22Rv1 (cell line): ENCODE measurements around the gene HPS5.
"Not testable (repeated sequence)": the region's sequence is repeated elsewhere in the genome, so short reads cannot be mapped to it uniquely, and the experiment has no call there.

ENCODE experiments used
- ZFX ChIP-seq: fragments of 450-650 bp; IDR thresholded peaks from 2 replicates; pipeline ENCODE4 v1.6.1; 2017; ENCODE audit warnings: antibody characterized with exemption, borderline replicate concordance
- TF ChIP-seq, protein P1 (sequence below): fragments of 450-650 bp; IDR thresholded peaks from 2 replicates; pipeline ENCODE4 v1.5.1; 2017; ENCODE audit warnings: mild to moderate bottlenecking

DNA sequence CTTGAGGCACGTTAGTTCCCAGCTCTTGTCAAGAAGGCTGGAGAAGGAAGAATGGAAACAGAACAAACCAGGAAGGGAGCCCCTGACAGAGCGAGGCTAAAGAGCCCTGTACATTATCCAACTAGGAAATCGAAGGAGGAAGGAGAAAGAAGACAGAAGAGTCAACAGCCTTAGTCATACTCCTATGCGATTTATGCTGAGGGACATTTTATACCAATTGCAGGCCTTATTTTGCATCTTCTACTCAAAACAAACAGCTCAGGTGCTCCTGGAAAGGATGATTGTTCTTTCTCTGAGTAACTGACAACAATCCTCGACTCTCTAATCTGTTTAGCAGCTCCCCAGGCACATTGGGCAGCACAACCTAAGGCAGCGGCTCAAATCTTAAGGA, 74.8 kb downstream of the HPS5 start:
- TF ChIP-seq, protein P1, sequence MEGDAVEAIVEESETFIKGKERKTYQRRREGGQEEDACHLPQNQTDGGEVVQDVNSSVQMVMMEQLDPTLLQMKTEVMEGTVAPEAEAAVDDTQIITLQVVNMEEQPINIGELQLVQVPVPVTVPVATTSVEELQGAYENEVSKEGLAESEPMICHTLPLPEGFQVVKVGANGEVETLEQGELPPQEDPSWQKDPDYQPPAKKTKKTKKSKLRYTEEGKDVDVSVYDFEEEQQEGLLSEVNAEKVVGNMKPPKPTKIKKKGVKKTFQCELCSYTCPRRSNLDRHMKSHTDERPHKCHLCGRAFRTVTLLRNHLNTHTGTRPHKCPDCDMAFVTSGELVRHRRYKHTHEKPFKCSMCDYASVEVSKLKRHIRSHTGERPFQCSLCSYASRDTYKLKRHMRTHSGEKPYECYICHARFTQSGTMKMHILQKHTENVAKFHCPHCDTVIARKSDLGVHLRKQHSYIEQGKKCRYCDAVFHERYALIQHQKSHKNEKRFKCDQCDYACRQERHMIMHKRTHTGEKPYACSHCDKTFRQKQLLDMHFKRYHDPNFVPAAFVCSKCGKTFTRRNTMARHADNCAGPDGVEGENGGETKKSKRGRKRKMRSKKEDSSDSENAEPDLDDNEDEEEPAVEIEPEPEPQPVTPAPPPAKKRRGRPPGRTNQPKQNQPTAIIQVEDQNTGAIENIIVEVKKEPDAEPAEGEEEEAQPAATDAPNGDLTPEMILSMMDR: not testable (repeated sequence)
- TF ChIP-seq ZFX: not testable (repeated sequence)
